K562 (cell line): Measurements from ENCODE around the gene DOCK6. TPM values are rescaled to one million over a fixed set of nuclear protein-coding genes. Genes with fewer than 3 reads are reported as not detected.

Source experiments
- BACH1 ChIP-seq: fragments of 200-800 bp; sonication (Bioruptor generic); IDR thresholded peaks from 2 replicates; pipeline ENCODE4 v1.6.1; 2016; ENCODE audit warnings: missing genetic modification characterization, missing compliant biosample characterization
- C11orf30 ChIP-seq: fragments of 450-650 bp; IDR thresholded peaks from 2 replicates; pipeline ENCODE4 v1.6.1; 2016; ENCODE audit warnings: low read depth, mild to moderate bottlenecking
- HOMEZ ChIP-seq: fragments of 250-450 bp; sonication (Bioruptor Pico); IDR thresholded peaks from 2 replicates; pipeline ENCODE4 v1.4.0; 2020; ENCODE audit warnings: mild to moderate bottlenecking, moderate library complexity
- MAFF ChIP-seq: IDR thresholded peaks from 2 replicates; pipeline ENCODE4 v1.6.1; 2012; ENCODE audit warnings: low read length, improper control_type of control experiment
- MAFG ChIP-seq: fragments of 450-650 bp; conservative IDR thresholded peaks from 2 replicates; pipeline ENCODE4 v1.6.1; 2016; ENCODE audit warnings: missing genetic modification characterization, missing compliant biosample characterization
- MGA ChIP-seq: fragments of 450-650 bp; IDR thresholded peaks from 2 replicates; pipeline ENCODE4 v1.6.1; 2016; ENCODE audit warnings: mild to moderate bottlenecking, moderate library complexity
- MLLT1 ChIP-seq, 2 experiments: fragments of 450-650 bp; IDR thresholded peaks; 2 replicates each; pipeline ENCODE4 v1.6.1; 2016
- NR3C1 ChIP-seq: sonication (generic); formaldehyde crosslinking; IDR thresholded peaks from 2 replicates; pipeline ENCODE4 v1.8.1; 2022; ENCODE audit warnings: missing genetic modification reagents
- SRSF9 ChIP-seq: fragments of 200-400 bp; formaldehyde crosslinking; IDR thresholded peaks from 2 replicates; pipeline ENCODE4 v1.6.1; 2017; ENCODE audit warnings: low read depth, low read length, borderline replicate concordance
- ZKSCAN3 ChIP-seq: fragments of 250-450 bp; sonication (Bioruptor Pico); IDR thresholded peaks from 2 replicates; pipeline ENCODE4 v1.4.0; 2020
- ZNF121 ChIP-seq: sonication (generic); formaldehyde crosslinking; conservative IDR thresholded peaks from 2 replicates; pipeline ENCODE4 v1.8.0; 2022; ENCODE audit warnings: missing genetic modification reagents
- ZNF146 ChIP-seq: IDR thresholded peaks from one replicate; pipeline ENCODE4 v1.6.1; 2018; ENCODE audit warnings: missing compliant biosample characterization; ENCODE audit not compliant: unreplicated experiment
- ZNF316 ChIP-seq: fragments of 450-650 bp; IDR thresholded peaks from 2 replicates; pipeline ENCODE4 v1.6.1; 2016
- polyA plus RNA-seq, 8 experiments: library from polyadenylated mRNA; depleted of rRNA in 4 of 8; stranded (reverse) in 5 of 8; unstranded in 3 of 8; fragments of >200 nt; fragmentation: Nextera tagmentation in 2 of 8; fragmentation: Illumina TruSeq in 1 of 8; extraction: Ambion mirVana in 2 of 8; extraction: Trizol in 1 of 8; gene quantifications; 2 replicates each; pipeline versions ENCODE4 v1.2.1 to v1.2.3, GENCODE V29; 2011 to 2014; ENCODE audit warnings: inconsistent platforms in 1 of 8, missing spikeins in 1 of 8
- total RNA-seq, 7 experiments: library from RNA; depleted of rRNA in 6 of 7; stranded (reverse); fragments of >200 nt in 6 of 7; fragmentation: Illumina TruSeq in 2 of 7; extraction: Trizol in 2 of 7; gene quantifications; 2 replicates each; pipeline versions ENCODE4 v1.2.1 to v1.2.3, GENCODE V29; 2011 to 2021; ENCODE audit warnings: low replicate concordance in 1 of 7

The DOCK6 gene
- total and polyA plus RNA-seq, 9 of the 15 experiments (the other 6 are each of a cell fraction or from before 2014, with no cell fraction given), result 0.35 to 19.3 (median 3.8) TPM

DNA sequence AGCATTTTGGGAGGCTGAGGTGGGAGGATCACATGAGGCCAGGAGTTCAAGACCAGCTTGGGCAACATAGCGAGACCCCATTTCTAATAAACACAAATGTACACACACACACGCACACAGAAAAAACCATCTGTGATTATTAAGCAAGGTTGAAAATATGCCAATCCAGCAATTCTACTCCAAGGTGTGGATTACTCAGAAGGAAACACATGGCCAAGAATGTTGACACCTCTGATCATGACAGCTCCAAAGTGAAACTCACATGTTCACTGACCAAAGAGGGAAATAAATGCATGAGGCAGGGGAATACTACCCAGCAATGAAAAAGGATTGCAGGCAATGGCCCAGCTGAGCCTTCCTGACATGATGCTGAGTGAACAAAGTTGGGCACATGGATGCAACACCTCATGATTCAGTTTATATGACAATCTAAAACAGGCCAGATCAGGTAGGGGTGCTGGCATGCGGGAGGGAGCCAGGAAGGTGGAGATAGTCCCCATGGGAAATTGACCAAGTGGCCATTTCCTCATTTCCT is 4.4 kb downstream of the DOCK6 start (continued):
- TF ChIP-seq MGA, result 0 out of 2 replicates have a peak, but pooled peaks have one; percentile 29
- TF ChIP-seq ZNF121 (CRISPR knock-in tag), result 0 out of 2 replicates have a peak, but pooled peaks have one; percentile 13
- TF ChIP-seq ZKSCAN3 (CRISPR knock-in tag), result no peak
- TF ChIP-seq NR3C1, result no peak
- TF ChIP-seq ZNF316, result peak; percentile 89
- peak; percentile 43 for TF ChIP-seq MAFF
- no peak for TF ChIP-seq BACH1
- TF ChIP-seq MAFG (tag), result peak; percentile 68
- TF ChIP-seq SRSF9, result no peak
- peak; percentile 98 for TF ChIP-seq ZNF146 (CRISPR knock-in tag)
- no peak for TF ChIP-seq MLLT1 (IDR thresholded peaks at IDR 0.05)
- no peak for TF ChIP-seq HOMEZ
- peak; percentile 77 for TF ChIP-seq C11orf30
